GM15510 (cell line): Measurements from ENCODE around the gene DOCK1.

Experiments used
- POLR2A ChIP-seq: IDR thresholded peaks from 3 replicates; pipeline ENCODE4 v1.6.1; 2011; ENCODE audit warnings: borderline replicate concordance; ENCODE audit not compliant: insufficient read length; ENCODE audit errors: extremely low read depth

Gene DOCK1

DNA sequence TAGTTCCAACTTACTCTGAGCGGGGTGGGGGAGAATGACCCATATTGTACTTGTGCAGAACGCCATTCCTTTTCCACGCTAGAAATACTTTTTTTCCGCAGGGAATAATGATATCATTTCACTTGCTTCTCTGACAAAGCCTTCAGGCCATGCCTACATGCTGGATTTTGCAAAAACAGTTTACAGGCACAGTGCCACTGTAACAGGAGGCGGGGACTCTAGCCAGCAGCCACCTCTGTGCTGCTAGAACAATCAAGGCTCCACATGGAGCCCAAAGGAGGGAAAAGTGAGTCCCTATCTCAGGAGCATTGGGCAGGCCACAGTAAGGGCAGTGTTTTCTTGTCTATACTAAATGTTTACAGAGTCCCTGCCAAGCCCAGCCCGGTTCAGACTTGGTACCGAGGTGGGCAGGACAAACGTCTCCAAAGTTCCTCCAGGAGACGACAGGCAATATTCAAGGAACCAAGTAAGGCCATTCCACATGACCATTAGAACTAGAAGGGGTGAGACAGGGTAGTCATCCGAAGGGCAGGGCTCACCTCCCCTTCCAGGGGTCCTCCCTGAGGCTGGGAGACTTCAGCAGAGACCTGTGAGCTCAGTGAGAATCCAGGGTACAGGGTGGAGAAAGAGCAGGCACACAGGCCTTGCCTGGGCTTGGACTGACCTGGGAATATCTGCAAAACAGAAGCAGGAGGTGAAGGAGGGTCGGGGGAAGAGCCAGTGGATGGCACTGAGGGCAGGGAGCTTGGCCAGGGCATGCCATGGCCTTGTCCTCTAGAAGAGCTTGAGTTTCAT, 553.0 kb downstream of the DOCK1 start:
- TF ChIP-seq POLR2A = no peak

DNA sequence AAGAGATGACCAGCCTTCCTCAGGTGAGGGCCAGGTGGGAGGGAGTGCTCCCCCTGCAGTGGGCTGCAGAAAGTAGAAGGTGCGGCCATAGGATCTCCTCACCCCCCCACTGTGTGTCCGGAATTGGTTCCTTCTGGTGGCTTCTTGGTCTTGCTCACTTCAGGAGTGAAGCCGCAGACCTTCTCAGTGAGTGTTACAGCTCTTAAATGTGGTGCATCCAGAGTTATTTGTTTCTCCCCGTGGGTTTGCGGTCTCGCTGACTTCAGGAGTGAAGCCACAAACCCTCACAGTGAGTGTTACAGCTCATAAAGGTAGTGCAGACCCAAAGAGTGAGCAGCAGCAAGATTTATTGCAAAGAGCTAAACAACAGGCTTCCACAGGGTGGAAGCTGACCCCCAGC, 553.6 kb downstream of the DOCK1 start:
- no peak for TF ChIP-seq POLR2A

DNA sequence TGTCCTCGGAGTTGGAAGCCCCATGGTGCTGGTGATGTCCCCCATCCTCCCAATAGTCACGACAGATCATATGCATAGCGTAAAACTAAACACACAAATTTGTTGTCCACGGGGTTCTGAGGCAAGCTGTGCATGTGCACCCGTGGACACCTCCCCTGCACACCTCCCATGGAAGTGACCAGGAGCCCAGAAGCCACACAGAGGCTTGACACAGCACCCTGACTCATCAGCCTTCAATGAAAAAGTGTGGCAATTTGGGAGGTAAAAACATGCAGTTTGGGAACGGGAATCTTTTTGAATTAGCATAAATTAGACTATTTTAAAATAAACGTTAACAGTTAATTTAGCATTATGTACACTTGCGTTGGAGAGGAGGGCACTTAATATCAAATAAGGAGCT, 554.7 kb downstream of the DOCK1 start:
- TF ChIP-seq POLR2A = no peak

DNA sequence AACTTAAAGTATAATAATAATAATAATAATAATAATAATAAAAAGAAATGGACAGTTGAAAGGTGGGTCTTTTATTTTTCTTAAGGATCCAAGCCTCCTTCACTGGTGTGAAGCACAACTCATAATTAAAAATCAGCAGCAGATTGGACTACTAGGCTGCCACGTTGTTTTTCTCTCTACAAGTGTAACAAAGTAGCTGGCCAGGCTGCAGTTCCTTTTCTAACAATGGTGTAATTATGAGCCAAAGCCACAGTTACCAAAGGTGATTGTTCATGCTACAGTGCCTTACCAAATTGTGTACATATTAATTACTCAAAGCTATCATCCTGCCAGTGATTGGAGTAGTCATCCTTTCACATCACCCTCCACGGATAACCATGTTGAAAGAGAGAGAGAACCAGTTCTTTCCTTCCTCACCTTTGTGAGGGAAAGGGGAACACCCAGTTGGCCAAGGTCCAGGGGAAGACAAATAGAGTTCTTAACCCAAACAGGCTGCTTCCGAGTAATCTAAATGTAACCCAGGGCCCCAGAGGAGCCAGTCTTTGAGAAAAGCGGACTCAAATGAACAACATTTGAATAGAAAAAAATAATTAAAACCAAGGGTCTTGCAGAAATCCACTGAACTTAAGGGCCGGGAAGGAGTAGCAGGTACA, 557.5 kb downstream of the DOCK1 start:
- TF ChIP-seq POLR2A = no peak

DNA sequence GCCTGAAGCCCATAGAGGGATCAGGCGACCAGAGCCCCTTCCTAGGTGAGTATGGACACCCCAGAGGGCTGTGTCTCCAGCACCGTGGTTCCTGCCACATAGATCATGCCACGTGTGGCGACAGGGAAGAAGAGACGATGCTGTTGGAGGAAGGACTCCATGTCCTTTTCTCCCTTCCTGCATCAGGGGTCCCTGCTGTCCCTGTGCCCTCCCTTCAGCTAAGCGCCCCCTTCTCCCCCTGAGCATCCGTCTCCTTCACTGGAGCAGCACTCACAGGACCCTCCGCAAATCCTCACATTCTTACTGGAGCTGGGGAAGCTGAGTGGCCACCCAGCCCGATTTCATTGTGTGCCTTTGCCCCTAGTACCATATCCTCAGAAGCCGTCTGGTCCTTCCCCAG, 558.3 kb downstream of the DOCK1 start:
- TF ChIP-seq POLR2A = no peak

DNA sequence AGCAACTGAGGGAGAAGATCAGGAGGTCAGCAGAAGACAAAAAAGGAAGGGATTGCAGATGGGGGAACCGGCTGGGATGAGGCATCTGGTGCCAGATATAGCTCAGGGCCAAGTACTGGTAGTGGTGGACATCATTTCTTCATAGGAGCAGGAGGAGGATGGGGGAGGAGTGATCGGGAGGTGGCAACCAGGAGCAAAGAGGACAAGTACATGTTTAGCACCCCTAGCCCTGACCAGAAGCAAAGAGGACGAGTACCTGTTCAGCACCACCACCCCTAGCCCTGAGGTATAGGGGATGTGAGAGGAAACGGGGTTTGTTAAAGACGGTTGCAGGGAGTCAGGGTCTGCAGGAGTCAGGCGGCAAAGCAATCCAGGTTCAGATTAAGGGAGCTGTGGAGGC, 559.3 kb downstream of the DOCK1 start:
- no peak for TF ChIP-seq POLR2A

DNA sequence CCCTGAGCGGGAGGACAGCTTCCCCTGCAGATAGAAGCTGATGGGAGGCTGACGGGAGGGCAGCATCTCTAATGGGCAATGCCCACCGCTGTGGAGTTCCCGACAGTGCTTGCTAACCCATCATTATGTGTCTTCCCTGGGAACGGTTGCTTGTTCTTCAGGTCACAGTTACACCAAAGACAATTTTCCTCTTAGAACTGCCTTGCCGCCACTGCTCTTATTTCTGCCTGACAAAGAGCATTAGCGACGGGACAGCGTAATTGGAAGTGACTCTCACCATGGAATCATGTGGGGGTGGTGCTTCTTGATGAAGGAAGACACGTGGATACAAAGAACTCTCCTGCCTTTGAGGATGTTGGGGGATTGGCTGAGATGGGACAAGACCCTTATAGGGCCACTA, 562.6 kb downstream of the DOCK1 start:
- TF ChIP-seq POLR2A = no peak

DNA sequence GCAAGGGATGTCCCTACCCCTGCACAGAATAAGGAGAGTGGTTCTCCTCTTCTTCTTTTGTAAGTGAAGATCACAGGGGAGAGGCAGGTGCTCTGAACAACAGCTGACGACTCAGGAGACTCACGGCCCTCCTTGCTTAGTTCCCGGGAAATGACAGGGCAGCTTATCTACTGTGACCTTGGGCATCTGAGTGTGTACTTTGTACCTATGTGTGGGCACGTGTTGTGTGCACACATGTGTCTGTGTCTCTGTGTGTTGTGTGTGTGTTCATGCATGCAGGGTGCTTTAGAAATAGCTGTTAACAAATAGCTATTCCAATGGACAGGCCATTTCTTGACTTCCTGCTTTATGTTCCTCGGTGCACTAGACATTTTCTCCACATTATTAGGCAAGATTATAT, 563.4 kb downstream of the DOCK1 start:
- TF ChIP-seq POLR2A = no peak

DNA sequence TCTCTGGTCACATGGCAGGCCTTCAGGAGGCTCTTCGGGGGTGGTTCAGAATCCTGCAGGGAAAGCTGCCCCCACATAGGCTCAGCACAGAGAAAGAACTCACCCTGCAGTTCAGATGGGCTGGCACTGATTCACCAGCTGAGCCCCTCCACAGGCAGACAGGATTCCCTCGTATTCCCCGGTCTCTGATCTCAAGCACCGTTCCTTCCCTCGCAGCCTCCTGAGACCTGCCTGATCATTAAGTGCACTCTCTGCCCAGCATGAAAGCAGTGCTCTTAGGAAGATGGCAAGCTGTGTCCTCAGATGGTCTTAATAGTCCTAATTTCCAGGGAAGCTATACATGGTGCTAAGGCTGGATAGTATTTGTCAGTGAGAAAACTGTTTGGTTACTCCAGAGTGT, 565.7 kb downstream of the DOCK1 start:
- no peak for TF ChIP-seq POLR2A

DNA sequence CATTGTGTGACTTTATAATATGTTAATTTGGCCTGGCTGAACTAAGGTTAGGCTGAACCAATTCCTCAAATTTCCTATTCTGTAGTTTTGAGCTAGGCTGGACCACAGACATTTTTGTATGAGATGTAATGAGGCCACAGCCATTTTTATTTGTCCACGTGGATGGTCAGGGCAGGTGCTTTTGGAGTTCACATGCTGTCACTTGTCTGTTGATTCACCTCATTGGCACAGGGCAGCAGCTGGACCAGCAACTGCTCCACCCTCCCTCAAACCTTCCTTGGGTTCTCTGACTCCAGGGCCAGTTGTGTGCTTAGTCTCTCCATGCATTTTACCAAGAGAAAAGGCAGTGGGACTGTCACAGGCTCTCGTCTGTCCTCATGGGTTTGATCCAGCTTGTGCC, 567.7 kb downstream of the DOCK1 start:
- no peak for TF ChIP-seq POLR2A

DNA sequence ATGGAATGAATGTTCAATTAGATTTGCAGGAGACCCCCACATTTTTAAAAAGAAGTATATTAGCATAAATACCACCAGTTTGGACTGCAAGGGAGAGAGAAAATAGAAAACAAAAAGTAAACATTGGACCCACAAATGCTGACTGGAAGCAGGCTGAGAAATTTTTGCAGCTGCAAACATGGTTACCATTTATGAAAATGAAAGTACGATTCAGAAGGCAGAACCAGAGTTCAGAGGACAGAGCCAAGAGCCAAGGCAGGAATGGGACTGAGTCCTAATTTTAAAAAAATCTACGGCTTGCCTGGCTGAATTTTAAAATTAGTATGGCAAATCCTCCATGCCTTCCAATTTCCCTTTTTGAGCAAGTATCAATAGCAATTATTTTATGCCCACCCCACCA, 569.3 kb downstream of the DOCK1 start:
- no peak for TF ChIP-seq POLR2A

DNA sequence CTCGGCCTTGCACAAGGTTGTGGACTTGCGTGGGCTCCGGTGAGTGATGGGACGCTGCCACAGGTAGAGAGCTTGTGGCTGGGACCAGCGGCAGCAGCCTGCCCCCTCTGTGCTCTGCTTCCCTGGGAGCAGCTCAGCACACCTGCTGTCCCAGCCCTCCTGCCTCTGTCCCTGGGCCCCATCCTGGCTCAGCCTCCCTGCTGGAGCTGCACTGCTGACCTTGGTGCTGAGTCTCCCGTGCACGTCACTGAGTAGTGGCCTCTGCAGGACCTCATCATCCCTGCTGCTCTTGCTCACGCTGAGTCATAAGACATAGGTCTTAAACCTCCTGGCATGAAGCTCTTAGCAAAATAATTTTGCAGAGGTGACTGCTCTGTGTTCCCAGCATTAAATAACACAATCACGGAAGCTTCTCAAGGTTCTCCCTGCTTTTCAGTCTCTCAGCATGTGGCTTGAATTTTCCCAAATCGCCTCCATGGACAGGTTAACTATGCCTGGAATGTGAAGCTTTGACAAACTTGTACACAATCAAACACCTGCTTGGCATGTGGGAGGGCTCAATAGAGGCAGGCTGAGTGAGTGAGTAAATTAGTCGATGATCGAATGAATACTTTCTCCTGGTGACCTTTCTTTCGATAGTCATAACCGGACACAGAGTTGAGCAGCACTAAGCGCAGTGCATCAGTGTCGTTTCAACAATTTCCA, 580.1 kb downstream of the DOCK1 start:
- no peak for TF ChIP-seq POLR2A

DNA sequence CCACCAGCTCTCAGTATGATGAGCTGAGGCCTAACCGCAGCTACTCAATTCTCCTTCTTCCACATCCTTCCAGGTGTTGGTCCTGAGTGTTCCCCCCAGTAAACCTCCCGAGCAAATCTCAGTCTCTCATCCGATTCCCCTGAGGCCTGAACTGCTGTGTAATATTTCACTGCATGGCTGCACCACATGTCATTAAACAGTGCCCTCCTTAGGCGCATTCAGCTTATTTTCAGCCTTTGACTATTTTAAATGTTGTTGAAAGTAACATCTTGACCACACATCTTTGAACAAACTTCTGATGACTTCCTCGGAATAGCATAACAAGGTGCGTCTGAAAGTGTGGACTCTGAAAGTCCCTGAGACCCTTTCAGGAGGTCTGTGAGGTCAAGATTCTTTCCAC, 581.1 kb downstream of the DOCK1 start:
- TF ChIP-seq POLR2A = no peak

DNA sequence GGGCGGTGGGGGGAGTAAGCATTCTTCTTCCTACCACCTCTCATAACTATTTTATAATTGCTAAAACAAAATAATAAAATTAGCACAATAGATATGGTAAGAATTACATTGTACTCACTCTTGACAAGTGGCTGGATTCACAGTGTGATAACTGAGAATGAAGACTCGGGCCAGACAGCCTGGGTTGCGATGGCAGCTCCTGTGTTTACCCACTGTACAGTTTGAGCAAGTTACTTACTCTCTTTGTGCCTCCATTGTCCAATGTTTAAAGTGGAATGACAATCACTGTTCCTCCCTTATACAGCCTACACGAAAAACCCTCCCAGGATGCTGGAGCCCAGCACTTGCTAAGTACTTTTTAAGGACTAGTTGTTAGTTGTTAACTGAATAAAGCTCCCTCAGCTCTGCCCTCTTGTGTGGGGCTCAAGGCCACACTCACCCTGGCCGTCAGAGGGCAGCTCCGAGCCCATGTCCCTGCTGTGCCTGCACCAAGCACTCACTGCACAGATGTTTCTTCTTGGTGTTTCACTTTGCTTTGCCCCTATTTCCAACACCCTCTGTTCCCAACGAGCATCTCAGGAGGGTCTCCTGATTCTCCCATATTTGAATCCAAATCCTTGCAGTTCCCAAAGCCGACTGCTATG, 587.5 kb downstream of the DOCK1 start:
- no peak for TF ChIP-seq POLR2A

DNA sequence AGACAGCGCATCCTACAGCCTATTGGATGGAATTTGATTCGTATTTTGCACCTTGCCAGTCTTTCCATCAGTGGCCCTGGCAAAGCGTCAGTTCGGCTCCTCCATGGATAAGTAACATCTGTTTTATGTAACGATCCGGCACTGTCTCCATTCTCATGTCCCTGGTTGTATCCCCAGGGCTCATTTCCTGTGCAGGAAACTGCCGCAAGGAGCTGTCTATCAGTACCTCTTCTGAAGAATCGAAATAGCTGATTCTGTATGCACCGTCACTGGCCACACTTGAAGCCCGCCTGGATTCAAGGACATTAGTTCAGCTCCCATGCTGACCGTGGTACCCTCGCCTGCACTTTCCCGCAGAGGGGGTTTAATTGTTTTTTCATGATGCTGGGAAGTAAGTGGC, 590.8 kb downstream of the DOCK1 start:
- TF ChIP-seq POLR2A = no peak
